ENCODE measurements around the gene TCOF1.
A peak's percentile ranks its signal among the peaks of the same experiment; 100 is the strongest.

DNA sequence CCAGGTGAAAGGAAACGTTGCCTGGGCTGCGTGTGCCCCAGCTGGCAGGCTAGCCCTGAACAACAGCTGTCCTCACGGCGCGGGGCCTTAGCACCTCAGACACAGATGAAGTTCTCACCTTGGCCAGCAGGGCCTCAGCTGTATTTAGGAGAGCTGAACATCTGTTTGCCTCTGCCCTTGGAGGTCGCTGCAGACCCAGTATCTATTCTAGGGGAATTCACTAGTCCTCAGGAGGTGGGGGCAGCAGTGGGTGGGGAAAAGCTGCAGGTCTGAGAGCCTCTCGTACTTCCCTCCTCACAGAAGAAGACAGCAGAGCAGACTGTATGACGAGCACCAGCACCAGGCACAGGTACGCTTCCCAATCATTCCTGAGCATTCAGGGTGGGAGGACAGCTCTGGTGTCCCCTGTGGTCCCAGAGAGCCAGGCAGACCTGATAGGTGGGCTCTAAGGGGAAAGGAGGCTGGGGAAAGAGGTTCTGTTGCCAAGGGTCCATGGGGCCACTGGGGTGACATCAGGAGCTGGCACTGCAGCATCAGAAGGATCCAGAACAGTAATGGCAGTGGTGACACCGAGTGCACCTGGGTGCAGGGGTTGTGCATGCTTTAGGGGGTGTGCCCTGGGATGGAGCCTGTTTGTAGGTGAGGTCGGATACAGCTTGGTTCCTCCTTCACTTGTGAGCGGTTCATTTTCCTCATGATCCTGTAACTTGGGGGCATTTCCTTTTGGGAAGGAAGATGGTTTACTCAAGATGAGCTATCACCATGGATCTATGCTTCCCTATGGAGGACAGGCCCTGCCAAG, 41.4 kb downstream of the TCOF1 start:
- TF ChIP-seq, protein P1, sequence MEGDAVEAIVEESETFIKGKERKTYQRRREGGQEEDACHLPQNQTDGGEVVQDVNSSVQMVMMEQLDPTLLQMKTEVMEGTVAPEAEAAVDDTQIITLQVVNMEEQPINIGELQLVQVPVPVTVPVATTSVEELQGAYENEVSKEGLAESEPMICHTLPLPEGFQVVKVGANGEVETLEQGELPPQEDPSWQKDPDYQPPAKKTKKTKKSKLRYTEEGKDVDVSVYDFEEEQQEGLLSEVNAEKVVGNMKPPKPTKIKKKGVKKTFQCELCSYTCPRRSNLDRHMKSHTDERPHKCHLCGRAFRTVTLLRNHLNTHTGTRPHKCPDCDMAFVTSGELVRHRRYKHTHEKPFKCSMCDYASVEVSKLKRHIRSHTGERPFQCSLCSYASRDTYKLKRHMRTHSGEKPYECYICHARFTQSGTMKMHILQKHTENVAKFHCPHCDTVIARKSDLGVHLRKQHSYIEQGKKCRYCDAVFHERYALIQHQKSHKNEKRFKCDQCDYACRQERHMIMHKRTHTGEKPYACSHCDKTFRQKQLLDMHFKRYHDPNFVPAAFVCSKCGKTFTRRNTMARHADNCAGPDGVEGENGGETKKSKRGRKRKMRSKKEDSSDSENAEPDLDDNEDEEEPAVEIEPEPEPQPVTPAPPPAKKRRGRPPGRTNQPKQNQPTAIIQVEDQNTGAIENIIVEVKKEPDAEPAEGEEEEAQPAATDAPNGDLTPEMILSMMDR (IDR thresholded peaks at IDR 0.05; ENCODE audit: low read depth, low read length) = peak; percentile 54
- TF ChIP-seq EZH2phosphoT487 (IDR thresholded peaks at IDR 0.05; ENCODE audit: low read depth) = no peak

Measured in OCI-LY3 (cell line).